Muscle of leg (tissue), 11 donors: ENCODE results near the gene NCOA3. TPM values are rescaled to one million over a fixed set of nuclear protein-coding genes. Genes with fewer than 3 reads are reported as not detected.
A peak's percentile ranks its signal among the peaks of the same experiment; 100 is the strongest.
"Not testable (repeated sequence)": the region's sequence is repeated elsewhere in the genome, so short reads cannot be mapped to it uniquely, and the experiment has no call there.

Experiments
- DNase-seq: peaks from one replicate; pipeline ENCODE4 v3.0.0; 2013
- H3K27ac ChIP-seq: one replicate; pipeline ENCODE4 v1.5.1; 2013; ENCODE audit warnings: mild to moderate bottlenecking, low read length, control low read depth
- H3K27me3 ChIP-seq: one replicate; pipeline ENCODE4 v1.6.1; 2013; ENCODE audit warnings: low read length; ENCODE audit not compliant: control insufficient read depth, insufficient read depth
- H3K36me3 ChIP-seq: one replicate; pipeline ENCODE4 v1.6.1; 2013; ENCODE audit warnings: low read length; ENCODE audit not compliant: control insufficient read depth, insufficient read depth
- H3K4me1 ChIP-seq: one replicate; pipeline ENCODE4 v1.6.1; 2013; ENCODE audit warnings: low read length; ENCODE audit not compliant: control insufficient read depth, insufficient read depth
- H3K4me3 ChIP-seq: one replicate; pipeline ENCODE4 v1.5.1; 2013; ENCODE audit warnings: low read length, control low read depth
- H3K9me3 ChIP-seq: replicated peaks from 2 replicates; pipeline ENCODE4 v1.6.1; 2013; ENCODE audit warnings: low read depth, low read length; ENCODE audit not compliant: control insufficient read depth
- WGBS: methylation state at CpG from one replicate; pipeline ENCODE4 v1.1.5; 2013; ENCODE audit warnings: missing lambda C conversion rate; ENCODE audit not compliant: insufficient coverage; 5-methylcytosine and 5-hydroxymethylcytosine counted together
- polyA plus RNA-seq, 8 donors: library from polyadenylated mRNA; unstranded; fragments of 120-200 nt; gene quantifications; one replicate each; pipeline versions ENCODE4 v1.2.1 to v1.2.3, GENCODE V29; 2013; ENCODE audit warnings: inconsistent platforms in 1 of 8, low replicate concordance in 1 of 8; ENCODE audit not compliant: insufficient read length in 8 of 8, insufficient read depth in 1 of 8
- total RNA-seq: library from RNA; stranded (reverse); fragments of 120-200 nt; gene quantifications from one replicate; pipeline ENCODE4 v1.2.4, GENCODE V29; 2013

The NCOA3 gene
- total and polyA plus RNA-seq, 9 donors, result 11.0 to 19.1 (median 14.2) TPM

DNA sequence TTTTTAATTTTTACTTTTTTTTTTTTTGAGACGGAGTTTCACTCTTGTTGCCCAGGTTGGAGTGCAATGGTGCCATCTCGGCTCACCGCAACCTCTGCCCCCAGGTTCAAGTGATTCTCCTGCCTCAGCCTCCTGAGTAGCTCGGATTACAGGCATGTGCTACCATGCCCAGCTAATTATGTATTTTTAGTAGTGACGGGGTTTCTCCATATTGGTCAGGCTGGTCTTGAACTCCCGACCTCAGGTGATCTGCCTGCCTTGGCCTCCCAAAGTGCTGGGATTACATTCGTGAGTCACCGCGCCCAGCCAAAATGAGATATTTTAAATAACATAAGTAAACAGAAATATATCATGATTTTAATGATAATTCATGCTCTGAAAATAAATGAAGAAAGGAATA is 1.6 kb upstream of the NCOA3 start:
- H3K27ac ChIP-seq, result not testable (repeated sequence)

DNA sequence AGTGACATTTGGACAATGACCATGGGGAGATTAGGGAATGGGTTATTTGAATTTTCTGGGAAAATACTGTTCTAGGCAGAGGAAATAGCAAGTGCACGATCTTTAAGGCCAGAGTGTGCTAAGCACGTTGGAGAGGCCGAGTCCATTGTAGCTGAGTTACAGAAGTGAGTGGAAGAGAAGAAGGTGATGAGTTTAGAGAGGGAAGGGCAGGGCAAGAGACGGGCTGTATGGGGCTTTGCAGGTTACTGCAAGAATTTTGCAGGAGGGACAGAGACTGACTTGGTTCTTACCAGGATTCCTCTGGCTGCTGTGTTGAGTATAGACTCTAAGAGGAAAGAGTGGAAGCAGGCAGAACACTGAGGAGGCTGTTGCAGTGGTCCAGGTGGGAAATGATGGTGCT is 1.1 kb upstream of the NCOA3 start:
- Histone ChIP-seq H3K27ac (peak overlapping the region; percentile 42), H3K4me3 (no peak overlapping the region)

More for the DNA sequence above, 1.6 kb upstream of the NCOA3 start:
- WGBS, result 100% methylated on average over 3 of the region's 9 CpGs
- not testable (repeated sequence) for H3K36me3 ChIP-seq, H3K4me3 ChIP-seq, H3K4me1 ChIP-seq, DNase-seq, H3K27me3 ChIP-seq, H3K9me3 ChIP-seq

DNA sequence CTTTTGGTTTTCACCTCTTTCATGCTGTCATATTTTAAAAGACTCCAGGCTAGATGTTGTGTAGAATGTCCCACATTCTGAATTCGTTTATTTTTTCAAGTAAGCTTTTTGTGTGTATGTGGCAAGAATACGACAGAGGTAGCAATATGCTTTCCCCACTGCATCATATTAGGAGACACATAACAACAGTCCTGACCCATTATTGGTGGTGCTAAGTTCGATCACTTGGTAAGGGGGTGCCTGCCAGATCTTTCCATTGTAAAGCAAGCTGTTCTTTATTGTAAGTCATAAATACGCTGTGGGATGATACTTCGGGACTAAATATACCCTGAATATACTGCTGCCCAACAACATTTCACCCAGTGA is 588 bp upstream of the NCOA3 start:
- H3K9me3 ChIP-seq, result no peaks in the 10 kb centered on the region
- H3K27ac ChIP-seq, result peak overlapping the region; percentile 91
- H3K36me3 ChIP-seq, result no peaks in the 10 kb centered on the region
- peak overlapping the region; percentile 79 for H3K4me3 ChIP-seq
- no CpG with 5 or more reads among the region's 5 CpGs for WGBS
- H3K4me1 ChIP-seq, result peaks cover 6% of the 10 kb centered on the region
- DNase-seq, result no peak
- H3K27me3 ChIP-seq, result no peaks in the 10 kb centered on the region

More for the DNA sequence above, 1.1 kb upstream of the NCOA3 start:
- Histone ChIP-seq H3K27me3 (no peaks in the 10 kb centered on the region), H3K4me1 (peaks cover 6% of the 10 kb centered on the region), H3K9me3 (no peaks in the 10 kb centered on the region), H3K36me3 (no peaks in the 10 kb centered on the region)
- peak; percentile 9 for DNase-seq
- 40% methylated on average over 4 of the region's 4 CpGs for WGBS

DNA sequence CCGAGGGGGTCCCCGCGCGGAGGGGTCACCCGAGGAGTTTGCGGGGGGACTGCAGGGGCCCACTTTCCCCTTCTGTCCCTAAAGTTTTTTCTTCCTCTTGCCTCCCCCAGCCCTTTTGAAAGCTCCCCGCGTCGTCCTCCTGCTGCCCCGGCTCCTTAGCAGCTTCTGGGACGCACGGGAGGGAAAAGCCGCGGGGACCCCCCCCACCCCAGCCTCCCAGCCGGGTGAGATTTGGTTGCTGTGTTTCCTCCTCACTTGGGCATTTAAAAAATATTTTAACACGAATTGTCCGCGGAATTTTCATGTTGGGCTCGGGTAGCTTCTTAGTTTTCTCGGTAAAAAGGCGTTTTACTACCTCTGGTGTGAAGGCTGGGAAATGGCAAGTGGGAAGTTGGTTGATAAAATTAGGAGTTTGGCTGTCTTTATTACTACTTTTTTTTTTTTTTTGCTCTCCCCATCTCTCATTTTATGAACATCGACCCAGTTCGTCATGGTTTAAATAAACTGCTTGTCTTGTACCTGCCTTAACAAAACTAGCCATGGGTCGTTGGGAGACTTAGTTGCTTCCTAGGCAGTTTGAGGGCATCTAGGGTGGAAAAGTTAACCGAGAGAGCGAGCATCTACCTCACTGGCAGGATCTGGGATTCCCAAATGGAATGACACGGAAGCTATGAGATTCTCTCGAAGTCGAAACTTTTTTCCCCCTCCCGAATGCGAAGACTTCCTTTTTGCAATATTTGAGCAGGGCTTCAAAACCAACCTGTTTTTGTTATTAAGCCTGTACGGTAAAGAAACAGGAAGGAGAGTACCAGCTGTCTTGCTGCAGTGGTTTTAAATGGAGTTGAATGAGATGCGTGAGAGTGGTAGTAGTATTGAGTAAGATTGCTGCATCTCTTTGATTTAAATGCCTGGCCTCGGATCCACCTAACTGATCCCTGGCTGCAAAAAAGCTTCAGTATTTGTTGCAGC is 868 bp downstream of the NCOA3 start:
- H3K9me3 ChIP-seq, result no peaks in the 10 kb centered on the region
- peak overlapping the region; percentile 79 for H3K4me3 ChIP-seq
- H3K36me3 ChIP-seq, result no peaks in the 10 kb centered on the region
- 0% methylated on average over 15 of the region's 34 CpGs for WGBS
- peak overlapping the region; percentile 91 for H3K27ac ChIP-seq
- H3K4me1 ChIP-seq, result peaks cover 6% of the 10 kb centered on the region
- H3K27me3 ChIP-seq, result no peaks in the 10 kb centered on the region
- DNase-seq, result peak; percentile 67

DNA sequence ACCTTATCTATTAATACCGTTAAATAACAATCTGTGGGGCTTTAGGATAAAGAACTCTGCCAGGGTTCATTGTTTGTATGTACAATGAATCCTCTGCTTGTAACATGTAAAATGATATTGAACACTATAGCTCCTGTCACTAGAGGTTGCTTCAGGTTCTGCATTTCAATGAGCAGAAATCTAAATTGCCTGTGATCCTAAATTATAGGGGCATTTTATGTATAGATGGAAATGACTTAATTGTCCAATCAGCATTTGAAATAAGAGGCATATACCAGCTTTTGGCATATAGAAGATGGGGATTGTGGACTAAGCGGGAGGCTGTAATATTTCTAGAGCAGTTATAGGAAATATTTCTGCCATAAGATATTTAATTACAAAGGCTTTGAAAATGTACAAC is 2.0 kb downstream of the NCOA3 start:
- WGBS, result no CpG with 5 or more reads among the region's 2 CpGs
- peaks cover 6% of the 10 kb centered on the region for H3K4me1 ChIP-seq

DNA sequence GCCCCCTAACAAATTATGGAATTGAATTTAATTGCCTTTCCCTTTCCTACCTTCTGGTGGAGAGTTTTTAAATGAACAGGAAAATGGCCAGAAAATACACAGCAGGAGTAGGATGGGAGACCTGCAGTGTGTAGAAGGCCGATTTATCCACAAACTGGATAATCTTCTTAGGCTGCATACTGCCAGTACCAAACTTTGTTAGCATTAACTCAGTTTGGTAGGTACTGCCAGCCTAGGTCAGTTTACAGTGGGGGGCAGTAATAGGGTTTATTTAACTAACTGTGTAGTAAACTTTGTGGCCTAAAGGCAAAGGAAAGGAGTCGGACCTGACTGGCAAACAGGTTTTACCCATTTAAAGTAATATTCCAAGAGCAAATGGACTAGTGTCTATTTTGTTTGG is 4.6 kb downstream of the NCOA3 start:
- Histone ChIP-seq H3K4me3 (no peak overlapping the region), H3K4me1 (peaks cover 3% of the 10 kb centered on the region), H3K27ac (no peak overlapping the region), H3K36me3 (no peaks in the 10 kb centered on the region), H3K9me3 (no peaks in the 10 kb centered on the region), H3K27me3 (no peaks in the 10 kb centered on the region)
- WGBS, result 100% methylated on average over 1 of the region's 2 CpGs
- no peak for DNase-seq

More for the DNA sequence above, 2.0 kb downstream of the NCOA3 start:
- Histone ChIP-seq H3K4me3 (no peak overlapping the region), H3K9me3 (no peaks in the 10 kb centered on the region), H3K27ac (no peak overlapping the region), H3K36me3 (no peaks in the 10 kb centered on the region), H3K27me3 (no peaks in the 10 kb centered on the region)
- no peak for DNase-seq

DNA sequence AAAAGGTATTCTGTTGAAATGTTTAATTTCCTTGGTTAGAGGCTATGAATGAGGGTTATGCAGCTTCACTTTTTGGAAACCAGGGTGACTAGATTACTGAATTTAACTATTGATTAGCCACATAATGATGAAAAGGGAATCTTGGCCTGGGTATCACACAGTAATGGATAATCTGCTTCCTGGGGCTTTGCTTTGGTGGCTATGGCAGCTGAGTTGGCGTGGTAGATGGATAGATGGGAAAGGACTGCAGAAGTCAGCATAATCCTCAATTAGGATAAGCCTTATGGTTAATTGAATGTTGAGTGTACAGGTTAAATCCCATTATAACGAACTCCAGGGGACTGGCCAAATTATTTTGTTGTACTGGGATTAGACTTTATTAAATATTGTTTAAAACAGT is 5.2 kb downstream of the NCOA3 start:
- no peaks in the 10 kb centered on the region for H3K27me3 ChIP-seq
- H3K27ac ChIP-seq, result no peak overlapping the region
- DNase-seq, result no peak
- no peaks in the 10 kb centered on the region for H3K9me3 ChIP-seq
- WGBS, result no CpG with 5 or more reads among the region's 2 CpGs
- no peaks in the 10 kb centered on the region for H3K36me3 ChIP-seq
- peaks cover 2% of the 10 kb centered on the region for H3K4me1 ChIP-seq
- H3K4me3 ChIP-seq, result no peak overlapping the region

DNA sequence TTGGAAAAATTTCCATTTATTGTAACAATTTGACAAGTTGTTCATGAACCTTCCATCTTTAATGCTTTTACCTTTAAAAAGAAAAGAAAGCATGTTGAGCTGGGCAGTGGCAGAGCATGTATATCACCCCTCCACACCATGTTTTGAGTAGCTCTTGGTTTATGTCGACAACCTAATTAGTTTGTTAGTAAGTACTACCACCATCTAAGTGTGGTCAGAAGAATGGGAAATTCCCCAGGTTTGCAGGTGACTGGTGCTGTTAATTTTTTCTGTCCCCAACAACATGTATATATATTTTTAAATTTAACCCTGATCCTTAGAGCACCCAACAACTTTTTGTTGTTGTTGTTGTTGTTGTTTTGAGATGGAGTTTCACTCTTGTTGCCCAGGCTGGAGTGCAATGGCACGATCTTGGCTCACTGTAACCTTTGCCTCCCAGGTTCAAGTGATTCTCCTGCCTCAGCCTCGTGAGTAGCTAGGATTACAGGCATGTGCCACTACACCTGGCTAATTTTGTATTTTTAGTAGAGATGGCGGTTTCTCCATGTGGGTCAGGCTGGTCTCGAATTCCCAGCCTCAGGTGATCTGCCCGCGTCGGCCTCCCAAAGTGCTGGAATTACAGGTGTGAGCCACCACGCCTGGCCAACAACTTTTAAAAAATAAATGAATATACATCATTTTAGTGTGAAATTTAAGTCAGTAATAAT is 5.7 kb downstream of the NCOA3 start:
- WGBS, result 100% methylated on average over 1 of the region's 9 CpGs
- H3K4me3 ChIP-seq, H3K27me3 ChIP-seq, H3K36me3 ChIP-seq, H3K4me1 ChIP-seq, H3K9me3 ChIP-seq, H3K27ac ChIP-seq, DNase-seq: not testable (repeated sequence)

DNA sequence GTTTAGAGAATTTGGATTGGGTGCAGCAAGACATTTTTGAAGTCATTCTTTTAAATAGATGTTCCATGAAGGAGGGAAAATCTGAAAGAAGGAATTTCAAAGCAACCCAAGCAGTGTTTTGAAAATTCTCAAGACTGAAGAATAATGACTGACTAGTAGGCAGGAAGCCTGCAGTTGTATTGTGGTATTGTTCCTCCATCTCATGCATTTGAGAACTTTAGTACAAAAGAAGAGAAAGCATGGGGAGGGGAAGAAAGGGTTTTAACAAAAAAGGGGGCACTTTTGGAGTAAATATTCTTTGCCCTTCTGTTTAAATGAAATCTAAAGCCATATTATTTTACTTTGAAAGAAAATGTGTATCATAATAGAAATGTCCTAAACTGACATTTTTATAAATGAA is 6.6 kb downstream of the NCOA3 start:
- no peaks in the 10 kb centered on the region for H3K4me1 ChIP-seq
- no peak overlapping the region for H3K4me3 ChIP-seq
- no peaks in the 10 kb centered on the region for H3K36me3 ChIP-seq
- no peaks in the 10 kb centered on the region for H3K9me3 ChIP-seq
- no peak for DNase-seq
- no peaks in the 10 kb centered on the region for H3K27me3 ChIP-seq
- no peak overlapping the region for H3K27ac ChIP-seq

DNA sequence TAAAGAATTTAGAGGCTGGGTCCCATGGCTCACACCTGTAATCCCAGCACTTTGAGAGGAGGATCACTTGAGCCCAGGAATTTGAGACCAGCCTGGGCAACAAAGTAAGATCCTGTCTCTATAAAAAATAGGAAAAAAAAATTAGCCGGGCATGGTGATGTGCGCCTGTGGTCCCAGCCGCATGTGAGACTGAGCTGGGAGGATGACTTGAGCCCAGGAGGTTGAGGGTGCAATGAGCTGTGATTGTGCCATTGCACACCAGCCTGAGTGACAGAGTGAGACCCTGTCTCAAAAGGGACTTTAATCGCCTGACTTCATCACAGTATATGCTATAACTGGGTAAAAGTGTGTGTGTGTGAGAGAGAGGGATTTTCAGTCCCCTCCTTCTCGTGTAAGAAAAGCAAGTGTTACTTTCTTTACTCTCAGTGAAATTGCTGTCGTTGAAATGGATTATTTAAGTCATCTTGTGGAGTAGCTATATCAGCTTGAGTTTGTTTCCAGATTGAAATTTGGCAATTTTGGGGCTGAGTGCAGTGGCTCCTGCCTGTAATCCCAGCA is 7.5 kb downstream of the NCOA3 start:
- 83% methylated on average over 3 of the region's 6 CpGs for WGBS
- H3K4me1 ChIP-seq, result no peaks in the 10 kb centered on the region

More for the DNA sequence above, 7.5 kb downstream of the NCOA3 start:
- DNase-seq, result no peak
- Histone ChIP-seq H3K36me3 (no peaks in the 10 kb centered on the region), H3K27me3 (no peaks in the 10 kb centered on the region), H3K9me3 (no peaks in the 10 kb centered on the region), H3K4me3 (no peak overlapping the region), H3K27ac (no peak overlapping the region)
